BE2C (cell line): ENCODE data around the gene PODXL2.

Experiments used
- DNase-seq: peaks from one replicate; pipeline ENCODE4 v3.0.0-alpha.2; 2020
- H3K27me3 ChIP-seq: fragments of 250-450 bp; sonication (Bioruptor Pico); 2 replicates; pipeline ENCODE4 v1.5.1; 2020; ENCODE audit warnings: mild to moderate bottlenecking
- H3K36me3 ChIP-seq: fragments of 250-450 bp; sonication (Bioruptor Pico); 2 replicates; pipeline ENCODE4 v1.5.1; 2020; ENCODE audit warnings: mild to moderate bottlenecking
- H3K4me1 ChIP-seq: fragments of 250-450 bp; sonication (Bioruptor Pico); 2 replicates; pipeline ENCODE4 v1.5.1; 2020
- H3K4me3 ChIP-seq: 2 replicates; pipeline ENCODE4 v1.5.1; 2011; ENCODE audit warnings: low read depth, low read length
- H3K9me3 ChIP-seq: fragments of 250-450 bp; sonication (Bioruptor Pico); 2 replicates; pipeline ENCODE4 v1.5.1; 2020
- TF ChIP-seq, protein P1 (sequence below): IDR thresholded peaks from 2 replicates; pipeline ENCODE4 v1.5.1; 2012; ENCODE audit warnings: mild to moderate bottlenecking, low read depth, low read length

PODXL2 gene

DNA sequence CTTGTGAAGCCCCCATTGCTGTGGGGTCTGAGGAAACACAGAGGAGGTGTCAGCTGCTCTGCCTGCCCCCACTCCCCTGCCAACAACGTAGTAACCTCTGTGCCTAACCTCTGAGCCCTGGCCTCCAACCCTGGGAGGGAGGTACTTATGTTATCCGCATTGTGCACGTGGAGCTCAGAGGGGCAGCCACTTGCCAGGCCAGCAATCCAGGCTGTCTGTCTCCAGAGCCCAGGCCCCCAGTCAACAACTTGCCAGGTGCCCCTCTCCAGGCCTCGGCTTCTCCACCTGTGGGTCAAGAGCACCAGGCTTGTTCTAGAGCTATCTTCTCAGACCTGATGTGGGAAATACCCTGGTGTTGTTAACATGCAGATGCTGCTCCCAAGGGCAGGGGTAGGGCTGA, 41.1 kb upstream of the PODXL2 start:
- Histone ChIP-seq H3K4me1 (peaks cover 2% of the 10 kb centered on the region; the same call in 1 of the 2 replicates), H3K27me3 (no peaks in the 10 kb centered on the region), H3K9me3 (no peaks in the 10 kb centered on the region), H3K36me3 (peaks cover 3% of the 10 kb centered on the region), H3K4me3 (no peak overlapping the region)
- TF ChIP-seq, protein P1, sequence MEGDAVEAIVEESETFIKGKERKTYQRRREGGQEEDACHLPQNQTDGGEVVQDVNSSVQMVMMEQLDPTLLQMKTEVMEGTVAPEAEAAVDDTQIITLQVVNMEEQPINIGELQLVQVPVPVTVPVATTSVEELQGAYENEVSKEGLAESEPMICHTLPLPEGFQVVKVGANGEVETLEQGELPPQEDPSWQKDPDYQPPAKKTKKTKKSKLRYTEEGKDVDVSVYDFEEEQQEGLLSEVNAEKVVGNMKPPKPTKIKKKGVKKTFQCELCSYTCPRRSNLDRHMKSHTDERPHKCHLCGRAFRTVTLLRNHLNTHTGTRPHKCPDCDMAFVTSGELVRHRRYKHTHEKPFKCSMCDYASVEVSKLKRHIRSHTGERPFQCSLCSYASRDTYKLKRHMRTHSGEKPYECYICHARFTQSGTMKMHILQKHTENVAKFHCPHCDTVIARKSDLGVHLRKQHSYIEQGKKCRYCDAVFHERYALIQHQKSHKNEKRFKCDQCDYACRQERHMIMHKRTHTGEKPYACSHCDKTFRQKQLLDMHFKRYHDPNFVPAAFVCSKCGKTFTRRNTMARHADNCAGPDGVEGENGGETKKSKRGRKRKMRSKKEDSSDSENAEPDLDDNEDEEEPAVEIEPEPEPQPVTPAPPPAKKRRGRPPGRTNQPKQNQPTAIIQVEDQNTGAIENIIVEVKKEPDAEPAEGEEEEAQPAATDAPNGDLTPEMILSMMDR: no peak
- no peak for DNase-seq

DNA sequence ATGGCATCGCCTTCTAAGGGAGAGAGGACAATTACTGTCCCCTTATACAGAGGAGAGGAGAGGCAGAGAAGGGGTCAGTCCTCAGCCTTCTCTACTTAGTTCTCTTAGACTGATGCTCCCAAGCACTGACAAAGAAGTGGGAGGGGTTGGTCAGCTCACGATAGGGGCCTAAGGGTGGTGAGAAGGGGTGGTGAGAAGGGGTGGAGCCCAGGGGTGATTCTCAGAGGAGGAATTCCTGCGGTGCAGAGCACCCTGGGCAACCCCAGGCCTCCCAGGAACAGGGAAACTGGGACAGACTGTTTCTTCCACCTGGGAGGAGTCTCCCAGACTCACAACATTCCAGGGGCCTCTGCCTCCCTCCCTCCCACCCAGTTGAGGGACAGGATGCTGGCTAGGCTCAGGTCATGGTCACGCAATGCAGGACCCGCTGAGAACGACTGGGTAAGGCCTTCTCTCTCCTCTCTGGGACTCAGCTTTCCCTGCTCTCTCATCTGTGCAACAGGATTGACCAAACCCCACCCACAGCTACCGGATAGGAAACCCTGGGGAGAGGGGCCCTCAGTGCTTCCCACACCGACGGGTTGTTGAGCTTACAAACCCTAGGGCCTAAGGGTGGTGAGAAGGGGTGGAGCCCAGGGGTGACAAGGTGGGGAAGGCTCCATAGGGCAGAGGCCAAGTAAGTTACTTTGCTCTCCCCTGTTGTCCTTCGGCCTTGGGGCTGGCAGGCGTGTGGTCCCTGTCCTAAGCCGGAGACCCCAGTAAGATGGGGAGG, 40.0 kb upstream of the PODXL2 start:
- Histone ChIP-seq H3K9me3 (no peaks in the 10 kb centered on the region), H3K4me3 (peak overlapping the region; percentile 80), H3K4me1 (peaks cover 2% of the 10 kb centered on the region; the same call in 1 of the 2 replicates), H3K36me3 (peaks cover 3% of the 10 kb centered on the region), H3K27me3 (no peaks in the 10 kb centered on the region)
- TF ChIP-seq, protein P1: no peak
- no peak for DNase-seq

DNA sequence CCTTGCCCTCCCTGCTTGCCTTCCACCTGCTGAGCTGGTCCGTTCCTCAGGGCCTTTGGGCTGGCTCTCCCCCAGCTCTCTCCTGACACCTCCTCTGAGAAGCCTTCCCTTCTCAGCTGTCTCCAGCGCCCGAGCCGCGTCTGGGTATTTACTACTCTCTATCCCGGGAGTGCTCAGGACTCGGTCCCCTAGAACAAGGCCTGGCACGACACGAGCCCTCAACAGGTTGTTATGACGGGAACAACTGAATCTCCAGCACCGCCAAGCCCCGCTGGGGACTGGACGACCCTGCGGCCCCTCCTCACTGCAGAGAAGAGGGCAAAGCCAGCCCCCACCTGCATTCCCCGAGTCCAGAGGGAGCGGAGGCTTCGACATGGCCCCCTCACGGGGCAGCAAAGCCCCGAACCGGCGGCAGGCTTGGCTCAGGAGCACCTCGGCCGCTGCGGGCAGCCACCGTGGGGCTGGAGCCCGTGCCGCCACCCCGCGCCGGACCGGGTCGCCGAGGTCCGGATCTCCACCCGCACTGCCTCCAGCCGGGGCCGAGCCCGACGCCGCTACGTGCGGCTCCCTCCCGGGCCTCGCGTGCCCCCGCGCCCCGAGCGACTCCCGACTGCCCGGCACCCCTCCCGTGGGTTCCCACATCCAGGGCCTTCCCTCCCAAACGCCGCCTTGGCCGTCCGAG, 39.2 kb upstream of the PODXL2 start:
- no peak for DNase-seq
- Histone ChIP-seq H3K9me3 (no peaks in the 10 kb centered on the region), H3K4me3 (peak overlapping the region; percentile 80), H3K36me3 (peaks cover 3% of the 10 kb centered on the region), H3K27me3 (no peaks in the 10 kb centered on the region), H3K4me1 (peaks cover 2% of the 10 kb centered on the region; the same call in 1 of the 2 replicates)
- TF ChIP-seq, protein P1: no peak

DNA sequence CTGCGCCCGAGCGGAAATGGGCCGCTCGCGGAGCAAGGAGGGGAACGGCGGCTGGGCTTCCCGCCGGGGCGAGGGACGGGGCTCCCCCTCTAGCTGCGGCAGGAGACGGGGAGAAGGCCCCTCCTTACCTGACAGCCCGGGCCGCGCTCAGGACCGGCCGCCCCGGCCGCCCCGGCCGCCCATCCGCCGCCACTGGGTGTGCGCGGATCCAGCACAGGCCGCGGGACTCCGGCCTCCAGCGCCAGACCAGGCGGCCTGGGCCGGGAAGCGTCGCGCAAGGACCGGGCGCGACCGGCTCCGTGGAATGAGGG, 38.7 kb upstream of the PODXL2 start:
- no peak for DNase-seq
- TF ChIP-seq, protein P1: no peak
- H3K27me3 ChIP-seq: no peaks in the 10 kb centered on the region
- H3K9me3 ChIP-seq: no peaks in the 10 kb centered on the region
- peak overlapping the region; percentile 80 for H3K4me3 ChIP-seq
- H3K4me1 ChIP-seq: peaks cover 2% of the 10 kb centered on the region; the same call in 1 of the 2 replicates
- H3K36me3 ChIP-seq: no peaks in the 10 kb centered on the region; the same call in 1 of the 2 replicates

DNA sequence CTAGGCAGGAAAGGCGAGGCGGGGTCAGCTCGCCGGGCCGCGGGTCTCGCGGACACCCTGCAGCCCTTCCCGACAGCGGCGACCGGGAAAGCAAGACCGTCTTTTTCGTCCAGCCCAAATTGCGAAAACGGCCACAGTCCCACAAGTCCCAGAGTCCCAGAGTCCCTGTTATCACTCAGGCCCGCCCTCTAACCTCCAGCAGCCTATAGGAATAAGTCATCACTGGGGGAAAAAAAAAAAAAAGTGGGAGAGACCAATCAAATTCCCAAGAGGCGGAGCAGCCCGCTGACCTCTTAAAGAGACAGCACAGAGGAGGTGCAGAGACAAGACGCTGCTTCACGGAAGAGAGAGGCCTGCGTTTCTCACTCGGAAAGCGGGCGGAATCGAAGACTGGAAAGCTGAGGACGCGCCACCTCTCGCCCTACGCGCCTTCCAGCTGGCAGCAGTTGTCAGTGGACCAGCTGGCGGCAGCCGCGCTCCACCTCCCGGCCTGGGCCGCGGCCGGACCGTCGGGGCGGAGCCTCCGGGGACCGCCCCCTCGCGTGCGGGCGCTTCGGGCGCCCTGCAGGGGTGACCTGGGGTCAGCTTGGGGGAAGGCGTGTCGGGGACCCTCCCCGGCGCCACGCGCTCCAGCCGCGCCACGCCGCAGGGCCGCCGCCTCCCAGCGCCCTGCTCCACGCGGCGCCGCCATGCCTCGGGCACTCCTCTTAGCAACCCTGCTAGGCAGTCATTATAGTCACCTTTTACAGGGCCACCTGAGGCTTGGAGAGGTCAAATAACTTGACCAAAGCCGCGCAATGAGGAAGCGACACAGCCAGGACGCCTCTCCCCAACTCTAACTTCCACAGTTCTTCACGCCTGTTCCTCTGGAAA, 38.2 kb upstream of the PODXL2 start, which contains the start of gene TPRA1:
Gene TPRA1 (minus strand): TSS at position 141 of the 873 bp plus-strand sequence. CDS start 10,587 bp downstream, outside the sequence.
- peak; percentile 93 for DNase-seq
- H3K36me3 ChIP-seq: no peaks in the 10 kb centered on the region; the same call in 1 of the 2 replicates
- peak within 1 kb of the TSS; percentile 80 for H3K4me3 ChIP-seq
- no peaks in the 10 kb centered on the region for H3K27me3 ChIP-seq
- no peaks in the 10 kb centered on the region for H3K9me3 ChIP-seq
- peaks cover 2% of the 10 kb centered on the region; the same call in 1 of the 2 replicates for H3K4me1 ChIP-seq
- TF ChIP-seq, protein P1: peak; percentile 20; the same call in 1 of the 2 replicates
